ENCODE measurements around the gene GRIK2. TPM values are rescaled to one million over a fixed set of nuclear protein-coding genes. Genes with fewer than 3 reads are reported as not detected.

Gene GRIK2
- total RNA-seq, 2 experiments from 2014 or later = not detected

DNA sequence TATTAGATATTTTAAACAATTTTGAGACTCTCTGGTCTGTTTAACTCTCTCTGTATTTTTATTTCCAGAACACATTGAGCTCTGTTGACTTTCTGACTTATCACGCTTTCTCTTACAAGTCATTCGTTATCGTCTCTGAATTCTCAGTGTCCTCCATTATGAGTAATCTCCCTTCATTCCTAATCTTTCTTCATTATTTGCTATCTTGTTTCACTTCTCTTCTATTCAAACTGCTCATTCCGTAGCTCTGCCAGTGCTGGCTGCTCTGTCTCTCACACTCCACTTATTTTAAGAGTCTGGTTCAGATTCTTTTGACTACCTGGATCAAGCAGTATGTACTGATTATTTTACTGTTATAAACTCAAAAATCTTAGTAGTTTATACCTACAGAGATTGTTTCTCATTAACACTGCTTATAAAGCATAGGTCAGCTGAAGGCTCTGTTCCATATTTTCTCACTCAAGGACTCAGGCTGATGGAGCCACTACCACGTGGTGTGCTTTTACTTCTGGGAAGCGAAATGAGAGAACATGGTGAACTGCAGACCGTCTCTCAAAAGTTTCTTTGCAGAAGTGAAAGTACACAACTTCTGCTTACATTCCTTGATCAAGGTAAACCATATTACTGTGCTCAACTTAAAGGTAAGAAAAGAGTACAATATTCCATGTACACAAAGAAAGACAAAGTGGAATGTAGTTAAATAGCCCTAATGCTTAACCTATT lies 485.2 kb downstream of the GRIK2 start:
- Mint-ChIP-seq H3K4me1 (no peaks in the 10 kb centered on the region), H3K36me3 (no peaks in the 10 kb centered on the region), H3K27ac (no peak overlapping the region), H3K4me3 (no peak overlapping the region), H3K27me3 (no peaks in the 10 kb centered on the region), H3K9me3 (no peaks in the 10 kb centered on the region)
- DNase-seq = no peak

DNA sequence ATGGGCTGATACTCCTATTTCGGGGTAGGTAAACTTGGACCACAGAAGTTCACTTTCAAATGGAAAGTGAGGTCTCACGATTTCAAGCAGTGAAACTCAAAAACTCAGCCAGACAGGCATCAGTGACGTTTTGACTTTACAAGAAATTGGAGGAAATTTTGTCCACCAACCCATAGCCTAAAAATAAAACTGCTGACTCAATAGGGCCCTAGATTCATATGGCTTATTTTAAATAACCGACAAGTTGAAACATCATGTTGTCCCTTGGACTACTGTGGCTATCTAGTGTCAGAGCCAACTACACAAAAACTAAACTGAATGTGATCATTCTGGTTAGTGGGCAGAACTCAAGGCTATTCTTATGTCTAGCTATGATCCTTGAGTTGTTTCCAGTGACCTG lies 486.3 kb downstream of the GRIK2 start:
- Mint-ChIP-seq H3K27me3 (no peaks in the 10 kb centered on the region), H3K4me1 (no peaks in the 10 kb centered on the region), H3K36me3 (no peaks in the 10 kb centered on the region), H3K9me3 (no peaks in the 10 kb centered on the region), H3K4me3 (no peak overlapping the region), H3K27ac (no peak overlapping the region)
- DNase-seq = no peak

- Mint-ChIP-seq H3K27me3 (no peaks in the 10 kb centered on the region), H3K36me3 (no peaks in the 10 kb centered on the region), H3K4me3 (no peak overlapping the region), H3K27ac (no peak overlapping the region), H3K4me1 (no peaks in the 10 kb centered on the region), H3K9me3 (peaks cover 4% of the 10 kb centered on the region)
- no peak for DNase-seq
These were observed 490.0 kb downstream of the GRIK2 start for GRCh38 chr6:101883505-101883904.

DNA sequence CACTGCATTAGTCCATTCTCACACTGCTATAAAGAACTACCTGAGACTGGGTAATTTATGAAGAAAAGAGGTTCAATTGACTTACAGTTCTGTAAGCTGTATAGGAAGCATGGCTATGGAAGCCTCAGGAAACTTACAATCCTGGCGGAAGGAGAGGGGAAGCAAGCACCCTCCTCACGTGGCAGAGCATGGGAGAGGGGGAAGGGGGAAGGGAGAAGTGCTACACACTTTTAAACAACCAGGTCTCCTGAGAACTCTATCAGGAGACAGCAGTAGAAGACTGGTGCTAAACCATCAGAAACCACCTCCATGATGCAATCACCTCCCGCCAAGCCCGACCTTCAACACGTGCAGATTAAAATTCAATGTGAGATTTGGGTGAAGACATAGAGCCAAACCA lies 494.0 kb downstream of the GRIK2 start:
- Mint-ChIP-seq H3K9me3 (peaks cover 4% of the 10 kb centered on the region), H3K4me3 (no peak overlapping the region), H3K36me3 (no peaks in the 10 kb centered on the region), H3K4me1 (no peaks in the 10 kb centered on the region), H3K27ac (no peak overlapping the region), H3K27me3 (no peaks in the 10 kb centered on the region)
- DNase-seq = no peak

DNA sequence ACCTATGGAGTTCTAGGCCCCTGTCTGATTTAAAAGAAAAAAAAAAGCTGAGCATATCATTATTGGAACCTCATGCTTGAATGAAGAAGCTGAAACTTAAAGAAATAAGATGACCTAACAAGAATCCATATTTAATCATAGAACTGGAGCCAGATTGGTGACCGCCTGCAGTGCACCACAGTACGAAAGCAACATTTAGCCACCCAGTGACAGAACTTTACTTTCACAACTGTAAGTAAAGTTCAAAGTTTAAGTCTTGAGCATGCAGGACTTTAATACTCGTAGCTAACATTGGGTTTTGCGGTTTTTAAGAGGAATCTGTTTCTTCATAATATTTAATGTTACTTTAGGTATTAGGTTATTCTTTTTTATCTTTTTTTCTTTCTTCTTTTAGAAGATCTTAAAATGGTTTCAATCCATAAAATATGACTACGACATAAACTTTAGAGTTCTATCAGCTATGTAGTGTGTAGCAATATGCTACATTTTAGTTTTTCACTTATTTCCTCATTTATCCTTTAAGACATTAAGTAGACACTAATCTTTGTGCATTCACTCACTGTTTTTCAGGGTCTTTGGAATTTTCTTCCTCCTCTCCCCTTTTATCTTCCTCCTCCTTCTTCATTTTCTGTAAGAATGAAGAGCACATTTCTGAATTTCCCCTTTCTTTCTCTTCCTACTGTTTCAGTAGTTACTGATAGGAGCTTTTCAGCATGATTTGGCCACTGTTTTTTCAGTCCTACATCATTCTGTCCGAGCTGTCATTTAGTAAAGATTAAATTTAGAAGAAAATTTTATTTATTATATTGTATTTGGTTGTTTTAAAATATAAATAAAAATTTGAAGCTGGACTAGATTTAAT lies 514.1 kb downstream of the GRIK2 start:
- no peaks in the 10 kb centered on the region for H3K27me3 Mint-ChIP-seq
- no peaks in the 10 kb centered on the region for H3K4me1 Mint-ChIP-seq
- H3K36me3 Mint-ChIP-seq = no peaks in the 10 kb centered on the region
- no peak overlapping the region for H3K27ac Mint-ChIP-seq
- no peak overlapping the region for H3K4me3 Mint-ChIP-seq
- H3K9me3 Mint-ChIP-seq = no peaks in the 10 kb centered on the region
- DNase-seq = no peak

GRCh38 chr6:101909366-101909765 lies 515.9 kb downstream of the GRIK2 start:
- no peaks in the 10 kb centered on the region for H3K27me3 Mint-ChIP-seq
- no peak overlapping the region for H3K27ac Mint-ChIP-seq
- no peaks in the 10 kb centered on the region for H3K36me3 Mint-ChIP-seq
- DNase-seq = no peak
- H3K9me3 Mint-ChIP-seq = no peaks in the 10 kb centered on the region
- H3K4me3 Mint-ChIP-seq = no peak overlapping the region
- no peaks in the 10 kb centered on the region for H3K4me1 Mint-ChIP-seq

- Mint-ChIP-seq H3K36me3 (no peaks in the 10 kb centered on the region), H3K4me3 (no peak overlapping the region), H3K27ac (no peak overlapping the region), H3K4me1 (no peaks in the 10 kb centered on the region), H3K9me3 (no peaks in the 10 kb centered on the region), H3K27me3 (no peaks in the 10 kb centered on the region)
- no peak for DNase-seq
These were observed 518.8 kb downstream of the GRIK2 start for GRCh38 chr6:101912311-101912710.

- no peaks in the 10 kb centered on the region for H3K36me3 Mint-ChIP-seq
- H3K4me1 Mint-ChIP-seq = no peaks in the 10 kb centered on the region
- H3K27me3 Mint-ChIP-seq = no peaks in the 10 kb centered on the region
- H3K9me3 Mint-ChIP-seq = no peaks in the 10 kb centered on the region
- no peak overlapping the region for H3K4me3 Mint-ChIP-seq
- no peak overlapping the region for H3K27ac Mint-ChIP-seq
- DNase-seq = no peak
These were observed 525.0 kb downstream of the GRIK2 start for GRCh38 chr6:101918471-101918870.

GRCh38 chr6:101921829-101922450 lies 528.4 kb downstream of the GRIK2 start:
- Mint-ChIP-seq H3K27ac (no peak overlapping the region), H3K27me3 (no peaks in the 10 kb centered on the region), H3K4me3 (no peak overlapping the region)

GRCh38 chr6:101926149-101926925 lies 532.8 kb downstream of the GRIK2 start:
- Mint-ChIP-seq H3K27ac (no peak overlapping the region), H3K4me3 (no peak overlapping the region), H3K36me3 (no peaks in the 10 kb centered on the region), H3K9me3 (peaks cover 2% of the 10 kb centered on the region), H3K27me3 (no peaks in the 10 kb centered on the region), H3K4me1 (no peaks in the 10 kb centered on the region)
- DNase-seq = no peak

More at GRCh38 chr6:101921829-101922450, 528.4 kb downstream of the GRIK2 start:
- no peaks in the 10 kb centered on the region for H3K9me3 Mint-ChIP-seq
- no peaks in the 10 kb centered on the region for H3K36me3 Mint-ChIP-seq
- no peak for DNase-seq
- no peaks in the 10 kb centered on the region for H3K4me1 Mint-ChIP-seq

GRCh38 chr6:101931766-101932165 lies 538.3 kb downstream of the GRIK2 start:
- H3K4me3 Mint-ChIP-seq = no peak overlapping the region
- no peak overlapping the region for H3K27ac Mint-ChIP-seq
- peaks cover 2% of the 10 kb centered on the region for H3K9me3 Mint-ChIP-seq
- no peaks in the 10 kb centered on the region for H3K36me3 Mint-ChIP-seq
- H3K4me1 Mint-ChIP-seq = no peaks in the 10 kb centered on the region
- no peak for DNase-seq
- H3K27me3 Mint-ChIP-seq = no peaks in the 10 kb centered on the region

GRCh38 chr6:101932704-101933103 lies 539.2 kb downstream of the GRIK2 start:
- no peaks in the 10 kb centered on the region for H3K27me3 Mint-ChIP-seq
- no peaks in the 10 kb centered on the region for H3K36me3 Mint-ChIP-seq
- H3K4me1 Mint-ChIP-seq = no peaks in the 10 kb centered on the region
- no peak overlapping the region for H3K27ac Mint-ChIP-seq
- no peak for DNase-seq
- H3K9me3 Mint-ChIP-seq = peaks cover 2% of the 10 kb centered on the region
- no peak overlapping the region for H3K4me3 Mint-ChIP-seq

GRCh38 chr6:101935732-101936131 lies 542.2 kb downstream of the GRIK2 start:
- Mint-ChIP-seq H3K4me3 (no peak overlapping the region), H3K4me1 (no peaks in the 10 kb centered on the region), H3K9me3 (peaks cover under 1% of the 10 kb centered on the region), H3K27me3 (no peaks in the 10 kb centered on the region), H3K36me3 (no peaks in the 10 kb centered on the region), H3K27ac (no peak overlapping the region)
- DNase-seq = no peak

DNA sequence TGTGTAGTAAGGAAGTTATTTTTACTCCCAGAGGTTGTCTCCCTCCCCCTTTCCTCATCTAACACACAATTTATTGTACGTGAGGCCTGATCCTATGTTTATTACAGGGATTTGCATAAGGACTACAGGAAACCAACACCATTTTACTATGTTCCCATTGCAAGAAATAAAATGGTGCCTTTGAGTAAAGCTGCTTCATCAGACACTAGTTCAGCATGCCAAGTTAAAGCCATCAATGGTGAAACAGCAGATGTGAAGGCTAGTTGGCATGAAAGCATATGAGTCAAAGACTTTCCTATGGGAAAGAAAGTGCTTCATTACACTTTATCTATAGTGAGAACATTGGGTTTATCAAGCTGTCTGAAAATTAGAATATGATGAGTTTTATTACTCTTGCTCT lies 543.0 kb downstream of the GRIK2 start:
- no peak overlapping the region for H3K27ac Mint-ChIP-seq

DNA sequence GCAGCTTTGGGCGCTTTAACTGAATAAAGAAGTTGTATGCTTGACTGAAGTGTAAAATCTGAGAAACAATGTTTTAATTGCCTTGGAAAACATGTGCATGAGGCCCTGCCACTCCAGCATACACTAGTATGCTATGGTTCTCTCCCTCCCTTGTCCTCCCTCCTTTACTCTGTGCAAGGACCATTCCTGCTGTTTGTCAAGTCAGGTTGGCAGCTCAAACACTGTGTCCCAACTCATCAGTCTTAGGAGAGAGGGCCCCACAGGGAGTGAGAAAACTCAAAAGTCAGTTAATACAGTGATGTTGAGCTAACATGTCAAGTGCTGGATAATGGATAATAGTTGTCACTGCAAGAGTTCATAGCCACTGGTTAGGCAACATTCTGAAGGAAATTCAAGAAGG lies 543.6 kb downstream of the GRIK2 start:
- Mint-ChIP-seq H3K4me3 (no peak overlapping the region), H3K27me3 (no peaks in the 10 kb centered on the region), H3K27ac (no peak overlapping the region), H3K9me3 (peaks cover 1% of the 10 kb centered on the region), H3K4me1 (no peaks in the 10 kb centered on the region), H3K36me3 (no peaks in the 10 kb centered on the region)
- DNase-seq = no peak

More for the DNA sequence above, 543.0 kb downstream of the GRIK2 start:
- no peak for DNase-seq
- no peaks in the 10 kb centered on the region for H3K27me3 Mint-ChIP-seq
- H3K4me3 Mint-ChIP-seq = no peak overlapping the region
- no peaks in the 10 kb centered on the region for H3K9me3 Mint-ChIP-seq
- H3K36me3 Mint-ChIP-seq = no peaks in the 10 kb centered on the region
- no peaks in the 10 kb centered on the region for H3K4me1 Mint-ChIP-seq

All from activated naive CD8-positive, alpha-beta T cell treated with anti-CD3 and anti-CD28 coated beads for 36 hours (primary cell).